ENCODE results near the gene ADGRG3. TPM values are rescaled to one million over a fixed set of nuclear protein-coding genes. Genes with fewer than 3 reads are reported as not detected.

Gene ADGRG3
- total and polyA plus RNA-seq, 2 experiments from 2014 or later: not detected

DNA sequence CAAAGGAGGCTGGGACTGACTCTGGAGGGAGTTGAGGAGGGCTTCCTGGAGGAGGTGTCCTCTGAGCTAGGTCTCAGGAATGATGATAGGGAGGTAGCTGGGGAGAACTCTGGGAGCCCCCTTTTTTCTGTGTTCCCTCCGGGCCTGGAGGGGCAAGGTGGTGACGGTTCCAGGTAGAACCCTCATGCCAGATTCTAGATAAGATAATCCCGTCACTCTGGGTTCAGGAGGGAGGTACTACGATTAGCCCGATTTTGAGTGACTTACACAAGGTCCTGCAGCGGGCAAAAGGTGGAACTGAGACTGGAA lies 18.7 kb upstream of the ADGRG3 start (continued):
- TF ChIP-seq, protein P1, sequence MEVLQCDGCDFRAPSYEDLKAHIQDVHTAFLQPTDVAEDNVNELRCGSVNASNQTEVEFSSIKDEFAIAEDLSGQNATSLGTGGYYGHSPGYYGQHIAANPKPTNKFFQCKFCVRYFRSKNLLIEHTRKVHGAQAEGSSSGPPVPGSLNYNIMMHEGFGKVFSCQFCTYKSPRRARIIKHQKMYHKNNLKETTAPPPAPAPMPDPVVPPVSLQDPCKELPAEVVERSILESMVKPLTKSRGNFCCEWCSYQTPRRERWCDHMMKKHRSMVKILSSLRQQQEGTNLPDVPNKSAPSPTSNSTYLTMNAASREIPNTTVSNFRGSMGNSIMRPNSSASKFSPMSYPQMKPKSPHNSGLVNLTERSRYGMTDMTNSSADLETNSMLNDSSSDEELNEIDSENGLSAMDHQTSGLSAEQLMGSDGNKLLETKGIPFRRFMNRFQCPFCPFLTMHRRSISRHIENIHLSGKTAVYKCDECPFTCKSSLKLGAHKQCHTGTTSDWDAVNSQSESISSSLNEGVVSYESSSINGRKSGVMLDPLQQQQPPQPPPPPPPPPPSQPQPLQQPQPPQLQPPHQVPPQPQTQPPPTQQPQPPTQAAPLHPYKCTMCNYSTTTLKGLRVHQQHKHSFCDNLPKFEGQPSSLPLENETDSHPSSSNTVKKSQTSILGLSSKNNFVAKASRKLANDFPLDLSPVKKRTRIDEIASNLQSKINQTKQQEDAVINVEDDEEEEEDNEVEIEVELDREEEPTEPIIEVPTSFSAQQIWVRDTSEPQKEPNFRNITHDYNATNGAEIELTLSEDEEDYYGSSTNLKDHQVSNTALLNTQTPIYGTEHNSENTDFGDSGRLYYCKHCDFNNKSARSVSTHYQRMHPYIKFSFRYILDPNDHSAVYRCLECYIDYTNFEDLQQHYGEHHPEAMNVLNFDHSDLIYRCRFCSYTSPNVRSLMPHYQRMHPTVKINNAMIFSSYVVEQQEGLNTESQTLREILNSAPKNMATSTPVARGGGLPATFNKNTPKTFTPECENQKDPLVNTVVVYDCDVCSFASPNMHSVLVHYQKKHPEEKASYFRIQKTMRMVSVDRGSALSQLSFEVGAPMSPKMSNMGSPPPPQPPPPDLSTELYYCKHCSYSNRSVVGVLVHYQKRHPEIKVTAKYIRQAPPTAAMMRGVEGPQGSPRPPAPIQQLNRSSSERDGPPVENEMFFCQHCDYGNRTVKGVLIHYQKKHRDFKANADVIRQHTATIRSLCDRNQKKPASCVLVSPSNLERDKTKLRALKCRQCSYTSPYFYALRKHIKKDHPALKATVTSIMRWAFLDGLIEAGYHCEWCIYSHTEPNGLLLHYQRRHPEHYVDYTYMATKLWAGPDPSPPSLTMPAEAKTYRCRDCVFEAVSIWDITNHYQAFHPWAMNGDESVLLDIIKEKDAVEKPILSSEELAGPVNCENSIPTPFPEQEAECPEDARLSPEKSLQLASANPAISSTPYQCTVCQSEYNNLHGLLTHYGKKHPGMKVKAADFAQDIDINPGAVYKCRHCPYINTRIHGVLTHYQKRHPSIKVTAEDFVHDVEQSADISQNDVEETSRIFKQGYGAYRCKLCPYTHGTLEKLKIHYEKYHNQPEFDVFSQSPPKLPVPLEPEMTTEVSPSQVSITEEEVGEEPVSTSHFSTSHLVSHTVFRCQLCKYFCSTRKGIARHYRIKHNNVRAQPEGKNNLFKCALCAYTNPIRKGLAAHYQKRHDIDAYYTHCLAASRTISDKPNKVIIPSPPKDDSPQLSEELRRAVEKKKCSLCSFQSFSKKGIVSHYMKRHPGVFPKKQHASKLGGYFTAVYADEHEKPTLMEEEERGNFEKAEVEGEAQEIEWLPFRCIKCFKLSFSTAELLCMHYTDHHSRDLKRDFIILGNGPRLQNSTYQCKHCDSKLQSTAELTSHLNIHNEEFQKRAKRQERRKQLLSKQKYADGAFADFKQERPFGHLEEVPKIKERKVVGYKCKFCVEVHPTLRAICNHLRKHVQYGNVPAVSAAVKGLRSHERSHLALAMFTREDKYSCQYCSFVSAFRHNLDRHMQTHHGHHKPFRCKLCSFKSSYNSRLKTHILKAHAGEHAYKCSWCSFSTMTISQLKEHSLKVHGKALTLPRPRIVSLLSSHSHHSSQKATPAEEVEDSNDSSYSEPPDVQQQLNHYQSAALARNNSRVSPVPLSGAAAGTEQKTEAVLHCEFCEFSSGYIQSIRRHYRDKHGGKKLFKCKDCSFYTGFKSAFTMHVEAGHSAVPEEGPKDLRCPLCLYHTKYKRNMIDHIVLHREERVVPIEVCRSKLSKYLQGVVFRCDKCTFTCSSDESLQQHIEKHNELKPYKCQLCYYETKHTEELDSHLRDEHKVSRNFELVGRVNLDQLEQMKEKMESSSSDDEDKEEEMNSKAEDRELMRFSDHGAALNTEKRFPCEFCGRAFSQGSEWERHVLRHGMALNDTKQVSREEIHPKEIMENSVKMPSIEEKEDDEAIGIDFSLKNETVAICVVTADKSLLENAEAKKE (CRISPR knock-in tag; IDR thresholded peaks at IDR 0.05): no peak
- TF ChIP-seq, protein P2, sequence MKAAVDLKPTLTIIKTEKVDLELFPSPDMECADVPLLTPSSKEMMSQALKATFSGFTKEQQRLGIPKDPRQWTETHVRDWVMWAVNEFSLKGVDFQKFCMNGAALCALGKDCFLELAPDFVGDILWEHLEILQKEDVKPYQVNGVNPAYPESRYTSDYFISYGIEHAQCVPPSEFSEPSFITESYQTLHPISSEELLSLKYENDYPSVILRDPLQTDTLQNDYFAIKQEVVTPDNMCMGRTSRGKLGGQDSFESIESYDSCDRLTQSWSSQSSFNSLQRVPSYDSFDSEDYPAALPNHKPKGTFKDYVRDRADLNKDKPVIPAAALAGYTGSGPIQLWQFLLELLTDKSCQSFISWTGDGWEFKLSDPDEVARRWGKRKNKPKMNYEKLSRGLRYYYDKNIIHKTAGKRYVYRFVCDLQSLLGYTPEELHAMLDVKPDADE (IDR thresholded peaks at IDR 0.05): no peak
- TF ChIP-seq, protein P3, sequence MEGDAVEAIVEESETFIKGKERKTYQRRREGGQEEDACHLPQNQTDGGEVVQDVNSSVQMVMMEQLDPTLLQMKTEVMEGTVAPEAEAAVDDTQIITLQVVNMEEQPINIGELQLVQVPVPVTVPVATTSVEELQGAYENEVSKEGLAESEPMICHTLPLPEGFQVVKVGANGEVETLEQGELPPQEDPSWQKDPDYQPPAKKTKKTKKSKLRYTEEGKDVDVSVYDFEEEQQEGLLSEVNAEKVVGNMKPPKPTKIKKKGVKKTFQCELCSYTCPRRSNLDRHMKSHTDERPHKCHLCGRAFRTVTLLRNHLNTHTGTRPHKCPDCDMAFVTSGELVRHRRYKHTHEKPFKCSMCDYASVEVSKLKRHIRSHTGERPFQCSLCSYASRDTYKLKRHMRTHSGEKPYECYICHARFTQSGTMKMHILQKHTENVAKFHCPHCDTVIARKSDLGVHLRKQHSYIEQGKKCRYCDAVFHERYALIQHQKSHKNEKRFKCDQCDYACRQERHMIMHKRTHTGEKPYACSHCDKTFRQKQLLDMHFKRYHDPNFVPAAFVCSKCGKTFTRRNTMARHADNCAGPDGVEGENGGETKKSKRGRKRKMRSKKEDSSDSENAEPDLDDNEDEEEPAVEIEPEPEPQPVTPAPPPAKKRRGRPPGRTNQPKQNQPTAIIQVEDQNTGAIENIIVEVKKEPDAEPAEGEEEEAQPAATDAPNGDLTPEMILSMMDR (conservative IDR thresholded peaks at IDR 0.05; ENCODE audit: low read depth in 2 of 2): no peak

- no peak overlapping the region for H3K4me3 ChIP-seq
- no peaks in the 10 kb centered on the region for H3K4me1 ChIP-seq (ENCODE audit: insufficient read depth)
- H3K27ac ChIP-seq (ENCODE audit: low read depth): no peak overlapping the region
- H2AFZ ChIP-seq: no peak overlapping the region
- Mint-ChIP-seq H3K4me1 (no peaks in the 10 kb centered on the region), H3K27me3 (ENCODE audit: insufficient read depth, low read depth, poor library complexity) (peaks cover 16% of the 10 kb centered on the region), H3K9me3 (no peaks in the 10 kb centered on the region), H3K27ac (no peak overlapping the region), H3K36me3 (ENCODE audit: low read depth) (no peaks in the 10 kb centered on the region), H3K4me3 (no peak overlapping the region)
- no peak for DNase-seq (ENCODE audit: low spot score)
- TF ChIP-seq, protein P2 (IDR thresholded peaks at IDR 0.05): no peak
- no peak overlapping the region for H3K4me2 ChIP-seq
- no peaks in the 10 kb centered on the region for H3K9me2 ChIP-seq (ENCODE audit: insufficient read depth)
- H3K79me2 ChIP-seq (replicated peaks; ENCODE audit: insufficient read depth): no peaks in the 10 kb centered on the region
- H4K20me1 ChIP-seq (replicated peaks; ENCODE audit: insufficient read depth): no peaks in the 10 kb centered on the region
- H3K36me3 ChIP-seq (ENCODE audit: insufficient read depth): no peaks in the 10 kb centered on the region
- H3K27me3 ChIP-seq (ENCODE audit: insufficient read depth): no peaks in the 10 kb centered on the region
- no peaks in the 10 kb centered on the region for H3F3A ChIP-seq (replicated peaks; ENCODE audit: low read depth)
- ATAC-seq: no peak
Observed at GRCh38 chr16:57649846-57650245, 18.3 kb upstream of the ADGRG3 start.

Measured in GM23338 (cell line).